GM19023 (cell line): Measurements from ENCODE around the gene MAP4K1.

Experiments
- ATAC-seq: cut with Tn5 transposase; IDR thresholded peaks from one replicate; pipeline ENCODE4 v1.9.1; 2021; ENCODE audit warnings: mild to moderate bottlenecking, moderate library complexity; ENCODE audit not compliant: unreplicated experiment

The MAP4K1 gene

GRCh38 chr19:38617764-38618589 lies at the start of gene MAP4K1:
MAP4K1 (minus strand) TSS chr19:38617953; CDS start chr19:38617895, 58 bp downstream.
- ATAC-seq = peak; percentile 58

- no peak for ATAC-seq
Measured at GRCh38 chr19:38666663-38667511, 49.1 kb upstream of the MAP4K1 start.

GRCh38 chr19:38665950-38666662 lies 48.4 kb upstream of the MAP4K1 start:
- ATAC-seq = no peak

GRCh38 chr19:38665219-38665931 lies 47.6 kb upstream of the MAP4K1 start:
- ATAC-seq = no peak

GRCh38 chr19:38664503-38665211 lies 46.9 kb upstream of the MAP4K1 start:
- ATAC-seq = no peak

- no peak for ATAC-seq
Measured at GRCh38 chr19:38663957-38664502, 46.3 kb upstream of the MAP4K1 start.

GRCh38 chr19:38663156-38663651 lies 45.5 kb upstream of the MAP4K1 start:
- no peak for ATAC-seq

GRCh38 chr19:38662537-38663155 lies 44.9 kb upstream of the MAP4K1 start:
- no peak for ATAC-seq

GRCh38 chr19:38661996-38662395 lies 44.2 kb upstream of the MAP4K1 start:
- no peak for ATAC-seq

GRCh38 chr19:38661136-38661535 lies 43.4 kb upstream of the MAP4K1 start:
- no peak for ATAC-seq

- ATAC-seq = no peak
Measured at GRCh38 chr19:38660724-38661123, 43.0 kb upstream of the MAP4K1 start.

- no peak for ATAC-seq
Measured at GRCh38 chr19:38658462-38659306, 40.9 kb upstream of the MAP4K1 start.

GRCh38 chr19:38657633-38658222 lies 40.0 kb upstream of the MAP4K1 start:
- ATAC-seq = no peak

GRCh38 chr19:38656171-38656981 lies 38.6 kb upstream of the MAP4K1 start:
- no peak for ATAC-seq

GRCh38 chr19:38655148-38655824 lies 37.5 kb upstream of the MAP4K1 start:
- ATAC-seq = no peak

- ATAC-seq = no peak
Measured at GRCh38 chr19:38654628-38655055, 36.9 kb upstream of the MAP4K1 start.
